Endothelial cell of umbilical vein (primary cell): ENCODE data around the gene EPHA8. TPM values are rescaled to one million over a fixed set of nuclear protein-coding genes. Genes with fewer than 3 reads are reported as not detected.

Experiments
- BruUV-seq: library from RNA; stranded (reverse); fragments of 400-500 nt; replicated peaks from 2 replicates; lab custom pipeline; 2021; lab: Mats Ljungman, UMichigan
- CTCF ChIA-PET: fragments of 300-600, 350-600 bp; sonication (Branson Sonifier 250); formaldehyde crosslinking; loops from one replicate; lab custom pipeline; 2021; ENCODE audit warnings: antibody characterized with exemption, inconsistent platforms; lab: Charles Lee
- POLR2A ChIA-PET: fragments of 300-600, 350-600 bp; sonication (Branson Sonifier 250); formaldehyde crosslinking; loops from one replicate; lab custom pipeline; 2021; ENCODE audit warnings: antibody characterized with exemption, inconsistent platforms; lab: Charles Lee
- DNase-seq: peaks from one replicate; pipeline ENCODE4 v3.0.0-alpha.2; 2011; ENCODE audit warnings: low read depth, low spot score
- FAIRE-seq: peaks from 2 replicates; lab custom pipeline; 2011; peaks lifted over from hg19 to GRCh38; lab: Jason Lieb, UNC
- H2AFZ ChIP-seq: 2 replicates; pipeline ENCODE4 v1.6.0; 2012; ENCODE audit warnings: low read depth, low read length, control low read depth, inconsistent platforms
- H3K27ac ChIP-seq: 2 replicates; pipeline ENCODE4 v1.5.1; 2011; ENCODE audit warnings: low read depth, mild to moderate bottlenecking, control low read depth, low read length, moderate library complexity; ENCODE audit not compliant: insufficient read depth
- H3K27me3 ChIP-seq, 2 experiments: 2 replicates each; pipeline versions ENCODE4 v1.6.0 to v1.6.1; 2011; ENCODE audit warnings: low read length in 2 of 2, mixed read lengths in 1 of 2; ENCODE audit not compliant: control insufficient read depth in 2 of 2, insufficient read depth in 2 of 2
- H3K36me3 ChIP-seq, 2 experiments: 2 replicates in 1 of 2; 3 replicates in 1 of 2; pipeline ENCODE4 v1.5.1; 2011; ENCODE audit warnings: low read length in 2 of 2, mild to moderate bottlenecking in 1 of 2, moderate library complexity in 1 of 2; ENCODE audit not compliant: control insufficient read depth in 2 of 2, insufficient read depth in 2 of 2; ENCODE audit errors: extremely low read depth in 1 of 2
- H3K4me1 ChIP-seq: 3 replicates; pipeline ENCODE4 v1.5.1; 2011; ENCODE audit warnings: mild to moderate bottlenecking, low read length; ENCODE audit not compliant: control insufficient read depth, insufficient read depth; ENCODE audit errors: extremely low read depth
- H3K4me2 ChIP-seq: 2 replicates; pipeline ENCODE4 v1.6.1; 2011; ENCODE audit warnings: low read length, control low read depth, mixed read lengths; ENCODE audit not compliant: insufficient read depth
- H3K4me3 ChIP-seq, 3 experiments: fragments of 200-600 bp in 1 of 3; sonication (generic), shearing (Covaris generic) in 1 of 3; replicated peaks in 1 of 3; 2 replicates each; pipeline ENCODE4 v1.5.1; 2011 to 2016; ENCODE audit warnings: control low read depth in 3 of 3, low read length in 3 of 3, mild to moderate bottlenecking in 2 of 3, inconsistent platforms in 1 of 3, low read depth in 1 of 3, moderate library complexity in 1 of 3; ENCODE audit not compliant: insufficient read depth in 1 of 3
- H3K79me2 ChIP-seq: 2 replicates; pipeline ENCODE4 v1.6.0; 2012; ENCODE audit warnings: low read length, inconsistent platforms; ENCODE audit not compliant: control insufficient read depth, insufficient read depth
- H3K9ac ChIP-seq: replicated peaks from 2 replicates; pipeline ENCODE3; 2011; ENCODE audit warnings: low read length, control low read depth; ENCODE audit not compliant: insufficient read depth; ENCODE audit errors: extremely low read depth
- H3K9me1 ChIP-seq: replicated peaks from 3 replicates; pipeline ENCODE4 v1.6.0; 2011; ENCODE audit warnings: mild to moderate bottlenecking, low read length; ENCODE audit not compliant: control insufficient read depth, insufficient read depth; ENCODE audit errors: extremely low read depth
- H3K9me3 ChIP-seq: replicated peaks from 2 replicates; pipeline ENCODE4 v1.5.1; 2012; ENCODE audit warnings: low read length, inconsistent platforms; ENCODE audit not compliant: control insufficient read depth, insufficient read depth
- H4K20me1 ChIP-seq: replicated peaks from 2 replicates; pipeline ENCODE3; 2011; ENCODE audit warnings: mild to moderate bottlenecking, low read length; ENCODE audit not compliant: control insufficient read depth, insufficient read depth; ENCODE audit errors: extremely low read depth
- EZH2 ChIP-seq: IDR thresholded peaks from 2 replicates; pipeline ENCODE4 v1.6.1; 2012; ENCODE audit warnings: borderline replicate concordance, low read depth, mild to moderate bottlenecking, moderate library complexity, low read length, inconsistent platforms; ENCODE audit not compliant: severe bottlenecking
- FOS ChIP-seq: IDR thresholded peaks from 2 replicates; pipeline ENCODE4 v1.6.1; 2011; ENCODE audit warnings: mild to moderate bottlenecking, low read length, moderate library complexity, borderline replicate concordance; ENCODE audit not compliant: insufficient read depth
- GATA2 ChIP-seq: IDR thresholded peaks from 2 replicates; pipeline ENCODE4 v1.7.0; 2011; ENCODE audit warnings: low read depth, mild to moderate bottlenecking, moderate library complexity, mixed read lengths, low read length; ENCODE audit not compliant: insufficient read length, insufficient read depth
- JUN ChIP-seq: IDR thresholded peaks from 2 replicates; pipeline ENCODE4 v1.6.1; 2011; ENCODE audit warnings: borderline replicate concordance, low read depth; ENCODE audit not compliant: insufficient read length, insufficient read depth
- MYC ChIP-seq: IDR thresholded peaks from one replicate; pipeline ENCODE4 v1.6.1; 2011; ENCODE audit warnings: mild to moderate bottlenecking, low read depth, low read length
- POLR2A ChIP-seq: IDR thresholded peaks from 2 replicates; pipeline ENCODE4 v1.6.1; 2012; ENCODE audit warnings: low read depth, mild to moderate bottlenecking, control low read depth, low read length
- POLR2AphosphoS5 ChIP-seq: IDR thresholded peaks from 2 replicates; pipeline ENCODE4 v1.6.1; 2012; ENCODE audit warnings: low read depth, mild to moderate bottlenecking, control low read depth, low read length, moderate library complexity; ENCODE audit not compliant: insufficient read depth
- dilution Hi-C: fragments of 300-500 bp; cut with MboI; formaldehyde crosslinking; loops from one replicate; pipeline ENCODE4 v1.15.0; 2019; ENCODE audit warnings: low sequenced_read_pairs; ENCODE audit not compliant: extremely low pct_ligation_motif_present
- intact Hi-C: fragments of 100-400 bp; cut with micrococcal nuclease; formaldehyde crosslinking; loops from one replicate; pipeline ENCODE4 v1.10.0; 2022
- polyA plus RNA-seq, 4 experiments: library from polyadenylated mRNA; depleted of rRNA in 3 of 4; stranded (reverse) in 3 of 4; unstranded in 1 of 4; fragments of >200 nt; gene quantifications; 2 replicates each; pipeline versions ENCODE4 v1.2.1 to v1.2.3, GENCODE V29; 2011 to 2012; ENCODE audit warnings: missing spikeins in 1 of 4
- total RNA-seq: library from RNA; stranded (reverse); gene quantifications from 2 replicates; pipeline ENCODE4 v1.2.3, GENCODE V29; 2021
- TF ChIP-seq, protein P1 (sequence below): IDR thresholded peaks from 2 replicates; pipeline ENCODE4 v1.6.1; 2011; ENCODE audit not compliant: insufficient read depth, insufficient read length
- TF ChIP-seq, protein P2 (sequence below), 2 donors: IDR thresholded peaks; 1 replicate in 1 of 2; 2 replicates in 1 of 2; pipeline ENCODE4 v1.5.1; 2011; ENCODE audit warnings: low read length in 2 of 2, mild to moderate bottlenecking in 2 of 2, moderate library complexity in 2 of 2, control low read depth in 1 of 2, inconsistent platforms in 1 of 2, low read depth in 1 of 2; ENCODE audit not compliant: insufficient read depth in 1 of 2; ENCODE audit errors: extremely low read depth in 1 of 2

The EPHA8 gene
- total and polyA plus RNA-seq, 2 donors (not counting 3 experiments of a cell fraction or from before 2014, with no cell fraction given): not detected

GRCh38 chr1:22584001-22584562 lies 20.8 kb downstream of the EPHA8 start:
- Histone ChIP-seq H3K27me3 (no peaks in the 10 kb centered on the region), H2AFZ (no peak overlapping the region), H3K4me3 (no peak overlapping the region), H3K4me1 (no peaks in the 10 kb centered on the region), H3K36me3 (no peaks in the 10 kb centered on the region), H3K79me2 (no peaks in the 10 kb centered on the region), H3K4me2 (no peak overlapping the region), H3K9me1 (no peaks in the 10 kb centered on the region), H3K27ac (no peak overlapping the region), H3K9me3 (no peaks in the 10 kb centered on the region), H3K9ac (no peak overlapping the region), H4K20me1 (no peaks in the 10 kb centered on the region)
- no peak for FAIRE-seq
- intact Hi-C loops: no loop called here
- BruUV-seq: no TSS peak
- ChIA-PET POLR2A (no interaction called here), CTCF (interaction anchor here (2.2 kb wide), 1 partner anchor 9 kb away, joined by 11 read pairs; no protein-coding TSS in a partner anchor)
- no peak for DNase-seq
- no peak for TF ChIP-seq EZH2
- dilution Hi-C loops: no loop called here

DNA sequence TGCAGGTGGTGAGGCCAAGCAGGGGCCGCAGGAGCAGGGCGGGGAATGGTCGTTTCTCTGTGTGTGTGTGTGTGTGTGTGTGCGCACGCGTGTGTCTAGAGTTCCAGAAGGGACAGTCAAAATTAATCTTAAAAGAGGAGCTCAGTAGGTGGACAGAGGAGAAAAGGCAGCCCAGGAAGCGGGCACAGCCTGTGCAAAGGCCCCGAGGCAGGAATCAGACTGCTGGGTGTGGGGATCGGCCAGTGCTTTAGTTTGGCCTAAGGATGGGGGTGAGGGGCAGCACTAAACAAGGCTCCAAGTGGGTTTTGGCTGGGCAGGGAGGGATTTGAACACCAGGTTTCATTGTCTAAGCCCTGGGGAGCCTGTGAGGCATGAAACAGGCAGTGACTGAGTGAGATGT lies 21.7 kb downstream of the EPHA8 start:
- intact Hi-C loops (no loop called here), dilution Hi-C loops (no loop called here)
- no peak for TF ChIP-seq JUN
- no peak for TF ChIP-seq POLR2AphosphoS5
- no peak for TF ChIP-seq MYC
- TF ChIP-seq FOS: no peak
- TF ChIP-seq EZH2: no peak
- no peak for TF ChIP-seq POLR2A
- TF ChIP-seq, protein P1, sequence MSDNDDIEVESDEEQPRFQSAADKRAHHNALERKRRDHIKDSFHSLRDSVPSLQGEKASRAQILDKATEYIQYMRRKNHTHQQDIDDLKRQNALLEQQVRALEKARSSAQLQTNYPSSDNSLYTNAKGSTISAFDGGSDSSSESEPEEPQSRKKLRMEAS: no peak
- TF ChIP-seq GATA2: no peak
- TF ChIP-seq, protein P2, sequence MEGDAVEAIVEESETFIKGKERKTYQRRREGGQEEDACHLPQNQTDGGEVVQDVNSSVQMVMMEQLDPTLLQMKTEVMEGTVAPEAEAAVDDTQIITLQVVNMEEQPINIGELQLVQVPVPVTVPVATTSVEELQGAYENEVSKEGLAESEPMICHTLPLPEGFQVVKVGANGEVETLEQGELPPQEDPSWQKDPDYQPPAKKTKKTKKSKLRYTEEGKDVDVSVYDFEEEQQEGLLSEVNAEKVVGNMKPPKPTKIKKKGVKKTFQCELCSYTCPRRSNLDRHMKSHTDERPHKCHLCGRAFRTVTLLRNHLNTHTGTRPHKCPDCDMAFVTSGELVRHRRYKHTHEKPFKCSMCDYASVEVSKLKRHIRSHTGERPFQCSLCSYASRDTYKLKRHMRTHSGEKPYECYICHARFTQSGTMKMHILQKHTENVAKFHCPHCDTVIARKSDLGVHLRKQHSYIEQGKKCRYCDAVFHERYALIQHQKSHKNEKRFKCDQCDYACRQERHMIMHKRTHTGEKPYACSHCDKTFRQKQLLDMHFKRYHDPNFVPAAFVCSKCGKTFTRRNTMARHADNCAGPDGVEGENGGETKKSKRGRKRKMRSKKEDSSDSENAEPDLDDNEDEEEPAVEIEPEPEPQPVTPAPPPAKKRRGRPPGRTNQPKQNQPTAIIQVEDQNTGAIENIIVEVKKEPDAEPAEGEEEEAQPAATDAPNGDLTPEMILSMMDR (IDR thresholded peaks at IDR 0.05; ENCODE audit: extremely low read depth in 1 of 2, insufficient read depth in 1 of 2, low read depth in 1 of 2, low read length in 2 of 2): no peak
- no peak for FAIRE-seq
- no peaks in the 10 kb centered on the region for H3K9me1 ChIP-seq
- H2AFZ ChIP-seq: no peak overlapping the region
- no peak overlapping the region for H3K27ac ChIP-seq
- no peaks in the 10 kb centered on the region for H3K79me2 ChIP-seq
- no peaks in the 10 kb centered on the region for H3K4me1 ChIP-seq
- H3K27me3 ChIP-seq: no peaks in the 10 kb centered on the region
- no peak for DNase-seq
- H4K20me1 ChIP-seq: no peaks in the 10 kb centered on the region
- ChIA-PET POLR2A (no interaction called here), CTCF (interaction anchor here (2.2 kb wide), 1 partner anchor 10 kb away, joined by 11 read pairs; no protein-coding TSS in a partner anchor)
- BruUV-seq: no TSS peak
- H3K9ac ChIP-seq: no peak overlapping the region
- no peaks in the 10 kb centered on the region for H3K36me3 ChIP-seq
- H3K9me3 ChIP-seq: no peaks in the 10 kb centered on the region
- H3K4me2 ChIP-seq: no peak overlapping the region
- no peak overlapping the region for H3K4me3 ChIP-seq
